GM18511 (cell line): ENCODE measurements around the gene ASB8.
A peak's percentile ranks its signal among the peaks of the same experiment; 100 is the strongest.
"Not testable (repeated sequence)": the region's sequence is repeated elsewhere in the genome, so short reads cannot be mapped to it uniquely, and the experiment has no call there.

Source experiments
- ATAC-seq: cut with Tn5 transposase; IDR thresholded peaks from one replicate; pipeline ENCODE4 v1.9.1; 2021; ENCODE audit warnings: mild to moderate bottlenecking, moderate library complexity; ENCODE audit not compliant: unreplicated experiment

ASB8 gene

GRCh38 chr12:48183091-48183875 is 26.0 kb upstream of the ASB8 start, which contains the start of gene CCDC184:
TSS of gene CCDC184 (plus strand) at chr12:48183644. CDS start at chr12:48184123, 479 bp downstream.
- peak; percentile 75 for ATAC-seq

GRCh38 chr12:48182631-48183030 is 25.3 kb upstream of the ASB8 start:
- ATAC-seq, result no peak

- ATAC-seq, result no peak
Measured at GRCh38 chr12:48180857-48181495, 23.7 kb upstream of the ASB8 start.

- no peak for ATAC-seq
Measured at GRCh38 chr12:48180424-48180823, 23.1 kb upstream of the ASB8 start.

- no peak for ATAC-seq
Measured at GRCh38 chr12:48179466-48179865, 22.2 kb upstream of the ASB8 start.

GRCh38 chr12:48177982-48178381 is 20.7 kb upstream of the ASB8 start:
- ATAC-seq, result no peak

GRCh38 chr12:48176417-48176751 is 19.1 kb upstream of the ASB8 start:
- no peak for ATAC-seq

GRCh38 chr12:48175613-48176416 is 18.5 kb upstream of the ASB8 start:
- ATAC-seq, result no peak

- ATAC-seq, result no peak
Measured at GRCh38 chr12:48169011-48169410, 11.7 kb upstream of the ASB8 start.

- no peak for ATAC-seq
Measured at GRCh38 chr12:48165089-48165981, 8.0 kb upstream of the ASB8 start.

GRCh38 chr12:48164451-48164850 is 7.1 kb upstream of the ASB8 start:
- no peak for ATAC-seq

- no peak for ATAC-seq
Measured at GRCh38 chr12:48163150-48163747, 5.9 kb upstream of the ASB8 start.

- ATAC-seq, result no peak
Measured at GRCh38 chr12:48160807-48161206, 3.5 kb upstream of the ASB8 start.

GRCh38 chr12:48160046-48160445 is 2.7 kb upstream of the ASB8 start:
- ATAC-seq, result no peak

GRCh38 chr12:48157889-48158370 is 615 bp upstream of the ASB8 start:
- ATAC-seq, result peak; percentile 14

GRCh38 chr12:48156652-48157017 is 680 bp downstream of the ASB8 start:
- no peak for ATAC-seq

- not testable (repeated sequence) for ATAC-seq
Measured at GRCh38 chr12:48155786-48156185, 1.5 kb downstream of the ASB8 start.

- ATAC-seq, result no peak
Measured at GRCh38 chr12:48151103-48151771, 6.1 kb downstream of the ASB8 start.

- ATAC-seq, result no peak
Measured at GRCh38 chr12:48145981-48146380, 11.3 kb downstream of the ASB8 start.

- ATAC-seq, result no peak
Measured at GRCh38 chr12:48143898-48144297, 13.4 kb downstream of the ASB8 start.
